Tibial nerve (tissue), 3 donors: ENCODE data around the gene WDR27.

Experiments used
- POLR2A ChIP-seq, 2 donors: fragments of 450-650 bp; IDR thresholded peaks; one replicate each; pipeline ENCODE4 v1.6.1; 2017; ENCODE audit warnings: antibody characterized with exemption in 2 of 2, mild to moderate bottlenecking in 2 of 2, moderate library complexity in 2 of 2
- TF ChIP-seq, protein P1 (sequence below), 5 experiments: fragments of 200-600 bp in 3 of 5; fragments of 450-650 bp in 2 of 5; sonication (generic) in 3 of 5; IDR thresholded peaks; one replicate each; pipeline ENCODE4 v1.5.1; 2016 to 2019; ENCODE audit warnings: antibody characterized with exemption in 5 of 5, mild to moderate bottlenecking in 3 of 5, moderate library complexity in 2 of 5

- TF ChIP-seq, protein P1, sequence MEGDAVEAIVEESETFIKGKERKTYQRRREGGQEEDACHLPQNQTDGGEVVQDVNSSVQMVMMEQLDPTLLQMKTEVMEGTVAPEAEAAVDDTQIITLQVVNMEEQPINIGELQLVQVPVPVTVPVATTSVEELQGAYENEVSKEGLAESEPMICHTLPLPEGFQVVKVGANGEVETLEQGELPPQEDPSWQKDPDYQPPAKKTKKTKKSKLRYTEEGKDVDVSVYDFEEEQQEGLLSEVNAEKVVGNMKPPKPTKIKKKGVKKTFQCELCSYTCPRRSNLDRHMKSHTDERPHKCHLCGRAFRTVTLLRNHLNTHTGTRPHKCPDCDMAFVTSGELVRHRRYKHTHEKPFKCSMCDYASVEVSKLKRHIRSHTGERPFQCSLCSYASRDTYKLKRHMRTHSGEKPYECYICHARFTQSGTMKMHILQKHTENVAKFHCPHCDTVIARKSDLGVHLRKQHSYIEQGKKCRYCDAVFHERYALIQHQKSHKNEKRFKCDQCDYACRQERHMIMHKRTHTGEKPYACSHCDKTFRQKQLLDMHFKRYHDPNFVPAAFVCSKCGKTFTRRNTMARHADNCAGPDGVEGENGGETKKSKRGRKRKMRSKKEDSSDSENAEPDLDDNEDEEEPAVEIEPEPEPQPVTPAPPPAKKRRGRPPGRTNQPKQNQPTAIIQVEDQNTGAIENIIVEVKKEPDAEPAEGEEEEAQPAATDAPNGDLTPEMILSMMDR (IDR thresholded peaks at IDR 0.05), result no peak
- TF ChIP-seq POLR2A (IDR thresholded peaks at IDR 0.05), result no peak
These were observed 174.5 kb downstream of the WDR27 start for GRCh38 chr6:169527306-169527705.
